Left forelimb (tissue), 1 donor: ENCODE data around the gene PTPRG.
"Not testable (repeated sequence)": the region's sequence is repeated elsewhere in the genome, so short reads cannot be mapped to it uniquely, and the experiment has no call there.

Source experiments
- DNase-seq: peaks from one replicate; pipeline ENCODE4 v3.0.0-alpha.2; 2018; ENCODE audit warnings: low spot score

The PTPRG gene

GRCh38 chr3:61796911-61797310, 235.5 kb downstream of the PTPRG start:
- no peak for DNase-seq

GRCh38 chr3:61802772-61803171, 241.4 kb downstream of the PTPRG start:
- DNase-seq: no peak

- DNase-seq: no peak
Observed at GRCh38 chr3:61803983-61804382, 242.6 kb downstream of the PTPRG start.

DNA sequence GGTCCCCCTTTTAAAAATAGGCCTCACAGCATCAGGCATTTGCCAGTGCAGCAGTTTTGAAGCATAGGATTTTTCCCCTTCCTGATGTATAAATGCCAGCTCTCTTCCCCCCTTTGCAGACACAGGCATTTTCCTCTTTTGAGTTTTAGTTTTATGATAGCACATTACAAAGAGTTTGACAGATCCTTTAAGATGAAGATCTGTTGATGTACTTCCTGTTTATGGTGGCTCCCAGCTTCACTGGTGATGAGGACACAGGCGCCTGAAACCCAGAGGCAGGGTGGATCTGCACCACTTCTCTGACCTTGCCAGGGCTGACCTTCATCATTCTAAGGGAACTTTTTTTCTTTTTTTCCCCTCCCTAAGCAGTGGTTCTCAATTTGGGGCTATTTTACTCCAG, 243.4 kb downstream of the PTPRG start:
- no peak for DNase-seq

DNA sequence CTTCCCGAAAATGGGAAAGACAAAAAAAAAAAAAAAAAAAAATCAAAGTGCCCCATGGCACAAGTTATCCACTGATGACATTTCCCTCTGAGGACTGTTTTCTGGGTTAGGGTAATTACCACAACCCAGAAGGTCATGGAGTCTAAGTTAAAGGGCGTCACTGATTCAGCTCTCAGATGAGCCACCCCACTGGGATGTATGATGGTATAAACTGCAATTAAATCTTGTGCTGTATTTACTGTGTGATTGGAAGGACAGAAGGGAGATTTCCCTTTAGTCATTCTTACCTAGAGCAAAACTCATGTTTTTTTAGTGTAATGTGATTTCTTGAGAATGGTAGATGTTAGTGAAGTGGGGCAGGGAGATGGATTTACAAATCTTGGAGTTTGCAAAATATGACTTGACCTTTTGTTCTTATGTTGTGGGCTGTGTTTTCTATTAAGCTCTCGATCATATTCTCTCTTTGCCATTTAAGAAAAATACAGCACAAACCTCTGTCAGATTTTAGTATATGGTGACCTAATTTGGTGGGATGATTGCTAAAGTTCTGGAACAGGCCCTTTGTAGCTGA, 244.2 kb downstream of the PTPRG start:
- no peak for DNase-seq

- no peak for DNase-seq
Observed at GRCh38 chr3:61806810-61807209, 245.4 kb downstream of the PTPRG start.

GRCh38 chr3:61807865-61808276, 246.5 kb downstream of the PTPRG start:
- DNase-seq: no peak

- no peak for DNase-seq
Observed at GRCh38 chr3:61808526-61808925, 247.2 kb downstream of the PTPRG start.

DNA sequence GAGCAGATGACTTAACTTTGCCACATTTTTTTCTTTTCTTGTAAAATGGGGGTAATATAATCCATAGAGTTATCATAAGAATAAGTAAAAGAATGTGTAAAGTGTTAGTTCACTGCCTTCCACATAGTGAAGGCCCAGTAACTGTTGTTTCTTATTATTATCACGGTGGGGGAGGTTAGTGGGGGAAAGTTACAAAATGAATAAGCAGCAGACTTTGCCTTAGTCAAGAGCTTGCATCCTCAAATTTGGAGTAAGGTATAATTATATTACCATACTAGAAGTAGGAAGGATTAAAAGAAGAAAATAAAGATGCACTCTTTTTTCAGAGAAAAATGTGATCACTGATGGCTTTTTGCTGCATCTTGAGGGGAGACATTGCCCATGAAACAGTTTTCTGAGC, 247.6 kb downstream of the PTPRG start:
- no peak for DNase-seq

DNA sequence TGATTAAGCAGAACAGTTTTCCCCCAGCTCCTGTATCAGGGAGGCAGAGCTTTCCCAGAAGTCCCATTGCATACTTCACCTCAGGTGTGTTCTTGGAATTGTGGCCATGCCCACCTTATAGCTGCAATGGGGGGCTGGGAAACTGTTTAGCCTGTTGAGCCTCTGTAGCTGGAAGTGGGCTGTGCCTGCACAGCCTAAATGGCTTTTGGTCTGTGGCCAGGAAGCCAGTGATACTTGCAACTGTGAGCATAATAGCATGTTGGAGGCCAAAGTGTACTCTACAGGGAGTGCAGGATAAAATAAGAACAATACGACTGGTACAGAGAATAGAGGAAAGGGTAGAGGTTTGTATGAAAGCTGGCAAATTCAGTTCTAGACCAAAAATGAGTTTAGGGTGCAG, 248.5 kb downstream of the PTPRG start:
- DNase-seq: no peak

- DNase-seq: no peak
Observed at GRCh38 chr3:61810953-61811497, 249.7 kb downstream of the PTPRG start.

DNA sequence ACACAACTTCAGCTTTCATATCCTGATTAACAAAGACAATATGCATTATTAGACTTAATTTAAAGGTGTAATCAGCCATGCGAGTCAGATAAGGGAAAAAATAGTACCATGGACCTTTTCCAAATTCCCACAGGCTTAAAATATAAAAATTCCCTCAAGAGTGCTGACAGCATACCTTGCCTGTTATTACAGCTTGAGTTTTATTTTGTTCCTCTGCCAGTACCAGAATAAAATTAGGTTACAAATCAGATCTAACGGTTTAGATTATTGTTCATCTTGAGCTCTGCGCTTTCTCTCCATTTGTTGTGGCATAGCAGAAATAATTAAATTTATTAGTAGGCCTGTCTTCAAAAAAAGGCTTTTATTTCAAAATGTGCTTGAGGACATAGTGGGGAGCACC, 250.3 kb downstream of the PTPRG start:
- no peak for DNase-seq

GRCh38 chr3:61812085-61812484, 250.7 kb downstream of the PTPRG start:
- no peak for DNase-seq

DNA sequence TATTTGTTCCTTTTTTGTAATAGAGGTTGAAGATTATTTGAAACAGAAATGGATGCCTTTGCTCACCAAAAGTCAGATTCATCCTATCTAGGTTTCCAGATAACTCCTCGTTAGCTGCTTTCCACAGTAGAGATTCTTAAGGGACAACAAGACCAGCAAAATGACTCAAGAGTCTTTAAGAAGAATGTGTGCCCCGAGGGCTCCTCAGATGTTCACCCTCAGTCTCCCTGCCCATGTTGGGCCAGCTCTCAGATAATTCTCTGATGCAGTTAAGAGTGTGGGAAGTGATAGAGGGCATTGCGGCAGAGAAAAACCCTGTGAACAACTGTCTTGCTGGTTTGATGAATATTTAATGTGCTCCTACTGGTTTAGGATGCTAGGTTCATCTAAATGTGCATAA, 251.1 kb downstream of the PTPRG start:
- no peak for DNase-seq

DNA sequence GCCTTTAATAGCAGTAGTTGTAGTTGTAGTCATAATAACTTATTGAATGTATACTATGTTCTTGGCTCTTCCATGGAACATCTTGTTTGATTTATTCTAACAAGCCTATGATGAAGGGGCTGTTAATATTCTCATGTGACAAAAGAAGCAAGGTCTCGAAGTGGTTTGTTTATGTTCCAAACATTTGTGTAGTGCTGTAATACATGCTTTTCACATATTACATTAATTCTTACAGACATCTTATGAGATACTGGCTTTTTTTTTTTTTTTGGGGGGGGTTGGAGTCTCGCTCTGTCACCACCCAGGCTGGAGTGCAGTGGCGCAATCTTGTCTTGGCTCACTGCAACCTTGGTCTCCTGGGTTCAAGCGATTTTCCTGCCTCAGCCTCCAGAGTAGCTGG, 252.3 kb downstream of the PTPRG start:
- DNase-seq: no peak

GRCh38 chr3:61814674-61815073, 253.3 kb downstream of the PTPRG start:
- no peak for DNase-seq

DNA sequence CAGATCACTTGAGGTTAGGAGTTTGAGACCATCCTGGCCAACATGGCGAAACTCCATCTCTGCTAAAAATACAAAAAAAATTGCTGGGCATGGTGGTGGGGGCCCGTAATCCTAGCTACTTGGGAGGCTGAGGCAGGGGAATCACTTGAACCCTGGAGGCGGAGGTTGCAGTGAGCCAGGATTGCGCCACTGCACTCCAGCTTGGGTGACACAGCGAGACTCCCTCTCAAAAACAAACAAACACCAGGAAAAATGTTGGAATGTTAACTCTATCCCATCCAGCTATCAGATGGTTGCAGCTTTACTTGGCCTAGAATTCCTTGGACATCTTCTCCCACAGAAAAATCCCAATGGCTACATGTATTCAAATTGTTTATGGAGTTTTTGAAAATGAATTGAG, 254.9 kb downstream of the PTPRG start:
- not testable (repeated sequence) for DNase-seq

DNA sequence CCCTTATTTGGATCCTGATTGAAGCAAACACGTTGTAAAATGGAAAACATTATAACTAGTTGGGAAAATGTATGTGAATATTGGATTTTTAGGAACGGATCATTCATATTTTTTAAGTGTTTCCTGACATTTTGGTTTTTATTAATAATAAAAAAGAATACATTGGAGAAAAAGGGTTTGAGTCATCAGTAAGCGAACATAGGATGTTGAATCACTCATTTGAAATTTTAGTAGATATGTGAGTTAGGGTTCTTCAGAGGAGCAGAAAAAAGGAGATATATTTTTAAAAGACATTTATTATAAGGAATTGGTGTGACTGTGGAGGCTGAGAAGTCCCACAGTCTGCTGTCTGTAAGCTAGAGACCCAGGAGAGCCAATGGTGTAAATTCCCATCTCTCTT, 258.5 kb downstream of the PTPRG start:
- DNase-seq: no peak

GRCh38 chr3:61820306-61820992, 259.1 kb downstream of the PTPRG start:
- DNase-seq: no peak

DNA sequence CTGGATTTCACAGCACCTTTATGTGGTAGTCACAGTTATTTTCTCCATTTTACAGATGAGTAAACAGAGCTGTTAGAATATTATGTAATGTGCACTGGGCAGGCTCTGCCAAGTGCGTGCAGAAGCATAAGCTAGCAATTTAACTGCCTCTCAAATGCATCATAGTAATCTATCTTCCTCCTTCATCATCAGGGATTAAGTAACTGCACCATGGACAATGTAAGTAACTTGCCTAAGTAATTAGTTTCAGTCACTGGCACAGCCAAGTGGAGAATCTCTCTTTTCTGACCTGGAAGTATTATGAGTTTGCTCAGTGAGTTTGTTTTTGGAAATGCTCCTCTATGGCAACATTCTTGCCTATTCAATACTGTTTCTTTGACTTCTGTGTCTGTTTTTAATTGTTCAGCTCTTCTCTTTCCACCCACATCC, 260.5 kb downstream of the PTPRG start:
- no peak for DNase-seq

- no peak for DNase-seq
Observed at GRCh38 chr3:61822588-61822987, 261.2 kb downstream of the PTPRG start.

- no peak for DNase-seq
Observed at GRCh38 chr3:61824553-61825135, 263.3 kb downstream of the PTPRG start.

DNA sequence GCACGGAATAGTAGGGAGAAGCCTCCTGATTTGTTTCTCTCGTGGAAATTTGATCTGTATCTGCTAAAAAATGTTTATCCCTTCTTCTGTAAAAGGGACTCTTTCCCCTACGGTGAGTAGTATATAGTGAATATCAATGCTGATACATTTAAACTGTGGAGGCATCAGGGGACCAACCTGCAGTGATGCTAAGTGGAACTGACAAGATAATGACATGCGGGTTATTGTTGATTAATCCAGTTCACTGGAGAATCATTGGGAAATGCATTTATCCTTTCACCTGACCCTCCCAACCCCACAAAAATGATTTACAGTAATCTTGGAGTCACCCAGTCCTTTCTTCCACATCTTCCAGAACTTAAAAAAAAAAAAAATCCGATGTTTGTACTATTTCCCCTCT, 264.8 kb downstream of the PTPRG start:
- DNase-seq: no peak
